Mesenchymal stem cell (in vitro differentiated cells and primary cell): ENCODE data around the gene FAF1.

Experiments
- DNase-seq: peaks from one replicate; pipeline ENCODE4 v3.0.0-alpha.2; 2013
- H2AFZ ChIP-seq: one replicate; pipeline ENCODE4 v1.6.1; 2013; ENCODE audit warnings: low read depth, mild to moderate bottlenecking, control low read depth, inconsistent platforms, low read length, moderate library complexity
- H2AK5ac ChIP-seq: 2 replicates; pipeline ENCODE4 v1.6.1; 2013; ENCODE audit warnings: low read length, moderate library complexity, mild to moderate bottlenecking, inconsistent platforms; ENCODE audit not compliant: severe bottlenecking
- H2BK120ac ChIP-seq: one replicate; pipeline ENCODE4 v1.6.1; 2013; ENCODE audit warnings: low read depth, mild to moderate bottlenecking, inconsistent platforms, low read length, moderate library complexity
- H2BK12ac ChIP-seq, 2 experiments: one replicate each; pipeline ENCODE4 v1.6.1; 2013; ENCODE audit warnings: inconsistent platforms in 2 of 2, low read length in 2 of 2, mild to moderate bottlenecking in 2 of 2, moderate library complexity in 2 of 2, control low read depth in 1 of 2
- H2BK15ac ChIP-seq: one replicate; pipeline ENCODE4 v1.6.1; 2013; ENCODE audit warnings: mild to moderate bottlenecking, low read depth, inconsistent platforms; ENCODE audit not compliant: poor library complexity, severe bottlenecking
- H2BK5ac ChIP-seq: 2 replicates; pipeline ENCODE4 v1.6.1; 2013; ENCODE audit warnings: low read depth, mild to moderate bottlenecking, low read length, control low read depth, inconsistent platforms; ENCODE audit not compliant: poor library complexity, severe bottlenecking
- H3K14ac ChIP-seq, 2 experiments: one replicate each; pipeline ENCODE4 v1.6.1; 2013; ENCODE audit warnings: inconsistent platforms in 2 of 2, low read length in 2 of 2, control low read depth in 1 of 2, mild to moderate bottlenecking in 1 of 2, moderate library complexity in 1 of 2
- H3K18ac ChIP-seq, 2 experiments: one replicate each; pipeline ENCODE4 v1.6.1; 2013; ENCODE audit warnings: inconsistent platforms in 2 of 2, low read length in 2 of 2, control low read depth in 1 of 2, low read depth in 1 of 2, mild to moderate bottlenecking in 1 of 2
- H3K23ac ChIP-seq, 2 experiments: one replicate each; pipeline ENCODE4 v1.6.1; 2013; ENCODE audit warnings: inconsistent platforms in 2 of 2, low read length in 2 of 2, mild to moderate bottlenecking in 2 of 2, moderate library complexity in 2 of 2, control low read depth in 1 of 2
- H3K27ac ChIP-seq: 2 replicates; pipeline ENCODE4 v1.5.1; 2013; ENCODE audit warnings: mild to moderate bottlenecking, moderate library complexity, low read length, control low read depth, inconsistent platforms; ENCODE audit not compliant: poor library complexity, severe bottlenecking
- H3K27me3 ChIP-seq, 2 experiments: 2 replicates each; pipeline versions ENCODE4 v1.6.1 to v1.7.0; 2013; ENCODE audit warnings: low read length in 2 of 2, mild to moderate bottlenecking in 2 of 2, moderate library complexity in 2 of 2, control low read depth in 1 of 2, inconsistent platforms in 1 of 2; ENCODE audit not compliant: control insufficient read depth in 1 of 2, insufficient read depth in 1 of 2
- H3K36me3 ChIP-seq, 2 experiments: 2 replicates each; pipeline versions ENCODE4 v1.6.1 to v1.7.0; 2013; ENCODE audit warnings: low read length in 2 of 2, control low read depth in 1 of 2, inconsistent platforms in 1 of 2, low read depth in 1 of 2, mild to moderate bottlenecking in 1 of 2; ENCODE audit not compliant: insufficient read depth in 2 of 2, control insufficient read depth in 1 of 2
- H3K4ac ChIP-seq, 2 experiments: one replicate each; pipeline ENCODE4 v1.6.1; 2013; ENCODE audit warnings: inconsistent platforms in 2 of 2, low read length in 2 of 2, mild to moderate bottlenecking in 2 of 2, moderate library complexity in 2 of 2, control low read depth in 1 of 2, low read depth in 1 of 2
- H3K4me1 ChIP-seq: 2 replicates; pipeline ENCODE4 v1.6.1; 2013; ENCODE audit warnings: low read depth, low read length, control low read depth; ENCODE audit not compliant: control insufficient read depth, insufficient read depth
- H3K4me2 ChIP-seq: 2 replicates; pipeline ENCODE4 v1.6.1; 2013; ENCODE audit warnings: low read length, mild to moderate bottlenecking, inconsistent platforms; ENCODE audit not compliant: poor library complexity, severe bottlenecking
- H3K4me3 ChIP-seq, 2 experiments: 2 replicates each; pipeline versions ENCODE4 v1.5.1 to v1.7.0; 2013; ENCODE audit warnings: low read length in 2 of 2, mild to moderate bottlenecking in 2 of 2, control low read depth in 1 of 2, low read depth in 1 of 2; ENCODE audit not compliant: insufficient read depth in 1 of 2
- H3K79me1 ChIP-seq: replicated peaks from 2 replicates; pipeline ENCODE4 v1.6.1; 2013; ENCODE audit warnings: mild to moderate bottlenecking, control low read depth, low read length, inconsistent platforms; ENCODE audit not compliant: poor library complexity, severe bottlenecking
- H3K9ac ChIP-seq: 2 replicates; pipeline ENCODE4 v1.7.0; 2013; ENCODE audit warnings: mild to moderate bottlenecking, low read length, moderate library complexity
- H3K9me3 ChIP-seq: 2 replicates; pipeline ENCODE4 v1.7.0; 2013; ENCODE audit warnings: mild to moderate bottlenecking, low read length; ENCODE audit not compliant: control insufficient read depth
- H4K8ac ChIP-seq: one replicate; pipeline ENCODE4 v1.6.1; 2013; ENCODE audit warnings: inconsistent platforms, mild to moderate bottlenecking, low read length, moderate library complexity
- H4K91ac ChIP-seq: one replicate; pipeline ENCODE4 v1.6.1; 2013; ENCODE audit warnings: mild to moderate bottlenecking, low read length, inconsistent platforms
- WGBS: methylation state at CpG from one replicate; pipeline ENCODE4 v1.1.7; 2013; ENCODE audit warnings: mixed read lengths; 5-methylcytosine and 5-hydroxymethylcytosine counted together

Gene FAF1

GRCh38 chr1:50880373-50880772, 79.7 kb downstream of the FAF1 start:
- no peak overlapping the region for H3K4ac ChIP-seq
- no peak overlapping the region for H3K18ac ChIP-seq

DNA sequence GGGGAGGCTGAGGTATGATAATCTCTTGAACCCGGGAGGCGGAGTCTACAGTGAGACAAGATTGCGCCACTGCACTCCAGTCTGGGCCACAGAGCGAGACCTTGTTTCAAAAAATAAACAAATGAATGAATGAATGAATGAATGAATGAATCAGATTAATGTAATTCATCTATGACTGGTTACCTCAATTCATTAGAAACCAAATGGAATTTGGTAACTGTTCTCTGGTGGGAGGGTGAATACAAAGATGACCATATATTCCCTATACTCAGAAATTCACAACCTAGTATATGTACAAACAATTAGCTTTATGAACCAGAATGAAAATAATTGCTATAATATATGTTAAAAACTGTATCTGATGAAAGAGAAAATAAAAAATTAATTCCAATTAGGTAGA, 80.9 kb downstream of the FAF1 start:
- Histone ChIP-seq H3K9ac (no peak overlapping the region), H2BK15ac (no peak overlapping the region), H3K27ac (no peak overlapping the region), H3K36me3 (no peaks in the 10 kb centered on the region), H3K4me3 (no peak overlapping the region), H3K79me1 (peaks cover 22% of the 10 kb centered on the region), H4K8ac (no peak overlapping the region), H3K4me1 (no peaks in the 10 kb centered on the region), H3K23ac (no peak overlapping the region), H2AFZ (no peak overlapping the region), H4K91ac (no peak overlapping the region), H3K18ac (no peak overlapping the region), H3K27me3 (no peaks in the 10 kb centered on the region), H2BK12ac (no peak overlapping the region), H2BK120ac (no peak overlapping the region), H2BK5ac (no peak overlapping the region), H3K14ac (no peak overlapping the region), H3K9me3 (no peaks in the 10 kb centered on the region), H3K4ac (no peak overlapping the region), H3K4me2 (no peak overlapping the region), H2AK5ac (no peak overlapping the region)
- WGBS: 97% methylated on average over 4 of the region's 4 CpGs
- DNase-seq: no peak

More at GRCh38 chr1:50880373-50880772, 79.7 kb downstream of the FAF1 start:
- Histone ChIP-seq H3K23ac (no peak overlapping the region), H3K4me2 (no peak overlapping the region), H3K9me3 (no peaks in the 10 kb centered on the region), H3K14ac (no peak overlapping the region), H3K27me3 (no peaks in the 10 kb centered on the region), H2BK120ac (no peak overlapping the region), H3K4me1 (no peaks in the 10 kb centered on the region), H4K8ac (no peak overlapping the region), H3K4me3 (no peak overlapping the region), H3K79me1 (peaks cover 19% of the 10 kb centered on the region), H2BK12ac (no peak overlapping the region), H2BK5ac (no peak overlapping the region), H3K27ac (no peak overlapping the region), H2AFZ (no peak overlapping the region), H2AK5ac (no peak overlapping the region), H4K91ac (no peak overlapping the region), H3K36me3 (no peaks in the 10 kb centered on the region), H3K9ac (no peak overlapping the region), H2BK15ac (no peak overlapping the region)
- WGBS: 94% methylated on average over 6 of the region's 8 CpGs
- no peak for DNase-seq

GRCh38 chr1:50878434-50878833, 81.6 kb downstream of the FAF1 start:
- no peak overlapping the region for H4K91ac ChIP-seq
- H3K27me3 ChIP-seq: no peaks in the 10 kb centered on the region
- H2BK12ac ChIP-seq: no peak overlapping the region
- H4K8ac ChIP-seq: no peak overlapping the region
- H2AFZ ChIP-seq: no peak overlapping the region
- H3K9ac ChIP-seq: no peak overlapping the region
- no peak overlapping the region for H2AK5ac ChIP-seq
- no peaks in the 10 kb centered on the region for H3K9me3 ChIP-seq
- H3K4me3 ChIP-seq: no peak overlapping the region
- no peak overlapping the region for H3K18ac ChIP-seq
- no peak overlapping the region for H3K14ac ChIP-seq
- no peaks in the 10 kb centered on the region for H3K36me3 ChIP-seq
- no peak overlapping the region for H3K4me2 ChIP-seq
- H2BK5ac ChIP-seq: no peak overlapping the region
- H2BK120ac ChIP-seq: no peak overlapping the region
- no peak overlapping the region for H3K27ac ChIP-seq
- DNase-seq: no peak
- peaks cover 22% of the 10 kb centered on the region for H3K79me1 ChIP-seq
- H3K4me1 ChIP-seq: no peaks in the 10 kb centered on the region
- H3K4ac ChIP-seq: no peak overlapping the region
- H2BK15ac ChIP-seq: no peak overlapping the region
- H3K23ac ChIP-seq: no peak overlapping the region

DNA sequence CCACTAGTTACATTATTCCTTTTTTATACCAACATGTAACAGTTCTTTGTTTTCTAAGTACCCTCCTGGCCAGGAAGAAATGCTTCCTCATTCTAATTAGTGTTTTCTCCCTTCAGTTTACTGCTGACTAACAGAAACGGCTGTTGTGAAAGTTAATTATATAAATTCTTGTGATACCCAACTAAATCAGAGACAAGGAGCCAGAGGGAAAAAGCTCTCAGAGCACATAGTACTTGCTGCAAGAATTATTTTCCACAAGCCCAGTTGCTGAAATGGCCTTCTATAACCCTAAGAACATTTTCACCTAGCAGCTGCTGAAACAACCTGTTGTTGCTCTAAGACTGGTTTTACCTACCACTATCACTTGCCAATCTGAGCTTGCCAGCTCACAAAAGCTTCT, 82.4 kb downstream of the FAF1 start:
- H3K27me3 ChIP-seq: no peaks in the 10 kb centered on the region
- no peak overlapping the region for H3K9ac ChIP-seq
- no peak overlapping the region for H3K18ac ChIP-seq
- H2AK5ac ChIP-seq: no peak overlapping the region
- H4K8ac ChIP-seq: no peak overlapping the region
- H2BK5ac ChIP-seq: no peak overlapping the region
- H3K9me3 ChIP-seq: no peaks in the 10 kb centered on the region
- H3K4ac ChIP-seq: no peak overlapping the region
- WGBS: no CpG with 5 or more reads among the region's 1 CpG
- H3K4me3 ChIP-seq: no peak overlapping the region
- no peak overlapping the region for H3K27ac ChIP-seq
- H2BK15ac ChIP-seq: no peak overlapping the region
- H2BK12ac ChIP-seq: no peak overlapping the region
- DNase-seq: no peak
- H4K91ac ChIP-seq: no peak overlapping the region
- H2AFZ ChIP-seq: no peak overlapping the region
- no peak overlapping the region for H3K4me2 ChIP-seq
- H3K36me3 ChIP-seq: no peaks in the 10 kb centered on the region
- H3K14ac ChIP-seq: no peak overlapping the region
- no peaks in the 10 kb centered on the region for H3K4me1 ChIP-seq
- peaks cover 22% of the 10 kb centered on the region for H3K79me1 ChIP-seq
- no peak overlapping the region for H3K23ac ChIP-seq
- no peak overlapping the region for H2BK120ac ChIP-seq
